SK-N-SH (cell line): Measurements from ENCODE around the gene CEP250. TPM values are rescaled to one million over a fixed set of nuclear protein-coding genes. Genes with fewer than 3 reads are reported as not detected.

ENCODE experiments used
- CTCF ChIA-PET: fragments of 300-600, 350-600 bp; formaldehyde crosslinking; extraction: SDS; loops from one replicate; lab custom pipeline; 2021; lab: Yijun Ruan, JAX
- POLR2A ChIA-PET: fragments of 350-600 bp; sonication (Branson Sonifier 250); formaldehyde crosslinking; extraction: SDS; loops from one replicate; lab custom pipeline; 2020; ENCODE audit warnings: antibody characterized with exemption, inconsistent platforms; lab: Yijun Ruan, JAX
- DNase-seq: peaks from one replicate; pipeline ENCODE4 v3.0.0; 2012
- H2AFZ ChIP-seq: fragments of 200-600 bp; sonication (generic); 2 replicates; pipeline ENCODE4 v1.8.1; 2016; ENCODE audit warnings: antibody characterized with exemption, mild to moderate bottlenecking, low read depth
- H3F3A ChIP-seq: fragments of 200-600 bp; sonication (generic); replicated peaks from 2 replicates; pipeline ENCODE3; 2016; ENCODE audit warnings: antibody characterized with exemption, mild to moderate bottlenecking; ENCODE audit not compliant: insufficient read depth
- H3K27ac ChIP-seq, 2 experiments: fragments of 200-500 bp in 1 of 2; fragments of 200-600 bp in 1 of 2; sonication (Bioruptor generic) in 1 of 2; sonication (generic), shearing (Covaris generic) in 1 of 2; 2 replicates each; pipeline versions ENCODE4 v1.5.1 to v1.6.1; 2014 to 2016; ENCODE audit warnings: low read depth in 2 of 2, inconsistent platforms in 1 of 2, low read length in 1 of 2, mild to moderate bottlenecking in 1 of 2, mixed read lengths in 1 of 2
- H3K27me3 ChIP-seq: fragments of 200-600 bp; sonication (generic), shearing (Covaris generic); 2 replicates; pipeline ENCODE4 v1.6.1; 2016; ENCODE audit warnings: mixed run types; ENCODE audit not compliant: insufficient read depth
- H3K36me3 ChIP-seq, 2 experiments: fragments of 200-500 bp in 1 of 2; fragments of 200-600 bp in 1 of 2; sonication (Bioruptor generic) in 1 of 2; sonication (generic) in 1 of 2; replicated peaks in 1 of 2; 2 replicates each; pipeline versions ENCODE3 to v1.5.1; 2014 to 2016; ENCODE audit warnings: low read length in 1 of 2, mild to moderate bottlenecking in 1 of 2; ENCODE audit not compliant: insufficient read depth in 2 of 2, control insufficient read depth in 1 of 2
- H3K4me1 ChIP-seq, 2 experiments: fragments of 200-500 bp in 1 of 2; fragments of 200-600 bp in 1 of 2; sonication (Bioruptor generic) in 1 of 2; sonication (generic), shearing (Covaris generic) in 1 of 2; 2 replicates each; pipeline versions ENCODE4 v1.5.1 to v1.6.1; 2014 to 2016; ENCODE audit warnings: low read depth in 1 of 2, low read length in 1 of 2, mixed run types in 1 of 2; ENCODE audit not compliant: insufficient read depth in 2 of 2, control insufficient read depth in 1 of 2
- H3K4me2 ChIP-seq: fragments of 200-600 bp; sonication (generic), shearing (Covaris generic); 2 replicates; pipeline ENCODE4 v1.6.1; 2017; ENCODE audit warnings: mixed run types
- H3K4me3 ChIP-seq, 2 experiments: fragments of 200-500 bp in 1 of 2; fragments of 200-600 bp in 1 of 2; sonication (Bioruptor generic) in 1 of 2; sonication (generic), shearing (Covaris generic) in 1 of 2; 2 replicates each; pipeline versions ENCODE4 v1.5.1 to v1.8.1; 2014 to 2016; ENCODE audit warnings: low read depth in 2 of 2, inconsistent platforms in 1 of 2, low read length in 1 of 2, mild to moderate bottlenecking in 1 of 2, mixed read lengths in 1 of 2, moderate library complexity in 1 of 2
- H3K79me2 ChIP-seq: fragments of 200-600 bp; sonication (generic); 2 replicates; pipeline ENCODE4 v1.8.1; 2017; ENCODE audit warnings: mild to moderate bottlenecking; ENCODE audit not compliant: insufficient read depth
- H3K9ac ChIP-seq: fragments of 200-600 bp; sonication (generic); 2 replicates; pipeline ENCODE4 v1.6.1; 2017; ENCODE audit warnings: mixed run types
- H3K9me2 ChIP-seq: fragments of 200-600 bp; sonication (generic); 2 replicates; pipeline ENCODE4 v1.6.1; 2017; ENCODE audit warnings: mixed run types
- H3K9me3 ChIP-seq: fragments of 200-600 bp; sonication (generic); 2 replicates; pipeline ENCODE4 v1.6.1; 2017; ENCODE audit warnings: mixed run types, mild to moderate bottlenecking, moderate library complexity
- H4K20me1 ChIP-seq: fragments of 200-600 bp; sonication (generic); 2 replicates; pipeline ENCODE4 v1.6.1; 2017; ENCODE audit warnings: mild to moderate bottlenecking, mixed run types; ENCODE audit not compliant: insufficient read depth
- EZH2phosphoT487 ChIP-seq: fragments of 200-600 bp; sonication (generic); IDR thresholded peaks from 2 replicates; pipeline ENCODE4 v1.6.1; 2017; ENCODE audit warnings: low read depth, mixed run types, mild to moderate bottlenecking, antibody characterized with exemption, moderate library complexity, borderline replicate concordance
- FOSL2 ChIP-seq: IDR thresholded peaks from 2 replicates; pipeline ENCODE4 v1.4.0; 2012; ENCODE audit warnings: low read depth, mild to moderate bottlenecking, moderate library complexity, borderline replicate concordance
- FOXM1 ChIP-seq: IDR thresholded peaks from 2 replicates; pipeline ENCODE4 v1.4.0; 2012; ENCODE audit warnings: low read depth, mild to moderate bottlenecking
- GABPA ChIP-seq: IDR thresholded peaks from 2 replicates; pipeline ENCODE4 v1.4.0; 2012; ENCODE audit warnings: low read depth, mild to moderate bottlenecking
- JUND ChIP-seq: IDR thresholded peaks from 2 replicates; pipeline ENCODE4 v1.4.0; 2012
- MAX ChIP-seq: IDR thresholded peaks from 2 replicates; pipeline ENCODE4 v1.4.0; 2012; ENCODE audit warnings: low read depth
- MEF2A ChIP-seq: IDR thresholded peaks from 2 replicates; pipeline ENCODE4 v1.4.0; 2012; ENCODE audit warnings: low read depth, borderline replicate concordance
- MXI1 ChIP-seq: IDR thresholded peaks from 2 replicates; pipeline ENCODE4 v1.6.1; 2012; ENCODE audit warnings: mild to moderate bottlenecking, low read depth, low read length, improper control_type of control experiment
- NFIC ChIP-seq: IDR thresholded peaks from 2 replicates; pipeline ENCODE4 v1.4.0; 2012; ENCODE audit warnings: borderline replicate concordance
- NRF1 ChIP-seq: IDR thresholded peaks from 2 replicates; pipeline ENCODE4 v1.6.1; 2012; ENCODE audit warnings: low read depth, mild to moderate bottlenecking, low read length
- RFX5 ChIP-seq: IDR thresholded peaks from 2 replicates; pipeline ENCODE4 v1.6.1; 2012; ENCODE audit warnings: mild to moderate bottlenecking, improper control_type of control experiment, low read length
- RXRA ChIP-seq: IDR thresholded peaks from 2 replicates; pipeline ENCODE4 v1.4.0; 2012; ENCODE audit warnings: low read depth, mild to moderate bottlenecking, borderline replicate concordance
- SMC3 ChIP-seq: IDR thresholded peaks from 2 replicates; pipeline ENCODE4 v1.6.1; 2012; ENCODE audit warnings: low read depth, low read length, improper control_type of control experiment
- TAF1 ChIP-seq: IDR thresholded peaks from 2 replicates; pipeline ENCODE4 v1.6.1; 2012; ENCODE audit warnings: low read depth, mild to moderate bottlenecking, low read length, moderate library complexity, borderline replicate concordance
- TEAD4 ChIP-seq: IDR thresholded peaks from 2 replicates; pipeline ENCODE4 v1.4.0; 2012; ENCODE audit warnings: mild to moderate bottlenecking, borderline replicate concordance; ENCODE audit not compliant: insufficient read depth
- WGBS: methylation state at CpG from one replicate; pipeline ENCODE4 v1.1.6; 2017; ENCODE audit warnings: low lambda C conversion rate; 5-methylcytosine and 5-hydroxymethylcytosine counted together
- polyA plus RNA-seq, 3 experiments: library from polyadenylated mRNA; depleted of rRNA; stranded (reverse); fragments of >200 nt; gene quantifications; 2 replicates each; pipeline ENCODE4 v1.2.3, GENCODE V29; 2012
- TF ChIP-seq, protein P1 (sequence below): fragments of 200-600 bp; sonication (generic); IDR thresholded peaks from 2 replicates; pipeline ENCODE4 v1.6.1; 2017; ENCODE audit warnings: antibody characterized with exemption, mild to moderate bottlenecking, moderate library complexity
- TF ChIP-seq, protein P2 (sequence below): IDR thresholded peaks from 2 replicates; pipeline ENCODE4 v1.6.1; 2012; ENCODE audit warnings: mild to moderate bottlenecking, low read depth, low read length, moderate library complexity
- TF ChIP-seq, protein P3 (sequence below): fragments of 150-350 bp; IDR thresholded peaks from 2 replicates; pipeline ENCODE4 v1.6.1; 2017; ENCODE audit warnings: antibody characterized with exemption, low read length, low read depth, borderline replicate concordance
- TF ChIP-seq, protein P4 (sequence below): IDR thresholded peaks from 2 replicates; pipeline ENCODE4 v1.4.0; 2012; ENCODE audit warnings: low read depth, borderline replicate concordance

The CEP250 gene
- polyA plus RNA-seq, 1 of the 3 experiments (the other 2 are of a cell fraction): 13.3 TPM

- Histone ChIP-seq H3K9ac (no peak overlapping the region), H4K20me1 (no peaks in the 10 kb centered on the region), H3K4me3 (no peak overlapping the region), H3K27ac (no peak overlapping the region), H3F3A (no peaks in the 10 kb centered on the region), H3K27me3 (no peaks in the 10 kb centered on the region), H3K36me3 (no peaks in the 10 kb centered on the region), H3K9me3 (no peaks in the 10 kb centered on the region), H3K4me1 (peaks cover 0 to under 1% of the 10 kb centered on the region in 2 experiments; a peak in 1 of 4 replicates), H3K4me2 (no peak overlapping the region), H3K79me2 (no peaks in the 10 kb centered on the region), H3K9me2 (no peaks in the 10 kb centered on the region), H2AFZ (no peak overlapping the region)
- POLR2A ChIA-PET: no interaction called here
- CTCF ChIA-PET: no interaction called here
- TF ChIP-seq RFX5 (no peak), RXRA (no peak), MXI1 (no peak), MAX (no peak), EZH2phosphoT487 (no peak), TAF1 (no peak), FOXM1 (no peak), NRF1 (no peak), MEF2A (no peak), NFIC (no peak)
- TF ChIP-seq, protein P1, sequence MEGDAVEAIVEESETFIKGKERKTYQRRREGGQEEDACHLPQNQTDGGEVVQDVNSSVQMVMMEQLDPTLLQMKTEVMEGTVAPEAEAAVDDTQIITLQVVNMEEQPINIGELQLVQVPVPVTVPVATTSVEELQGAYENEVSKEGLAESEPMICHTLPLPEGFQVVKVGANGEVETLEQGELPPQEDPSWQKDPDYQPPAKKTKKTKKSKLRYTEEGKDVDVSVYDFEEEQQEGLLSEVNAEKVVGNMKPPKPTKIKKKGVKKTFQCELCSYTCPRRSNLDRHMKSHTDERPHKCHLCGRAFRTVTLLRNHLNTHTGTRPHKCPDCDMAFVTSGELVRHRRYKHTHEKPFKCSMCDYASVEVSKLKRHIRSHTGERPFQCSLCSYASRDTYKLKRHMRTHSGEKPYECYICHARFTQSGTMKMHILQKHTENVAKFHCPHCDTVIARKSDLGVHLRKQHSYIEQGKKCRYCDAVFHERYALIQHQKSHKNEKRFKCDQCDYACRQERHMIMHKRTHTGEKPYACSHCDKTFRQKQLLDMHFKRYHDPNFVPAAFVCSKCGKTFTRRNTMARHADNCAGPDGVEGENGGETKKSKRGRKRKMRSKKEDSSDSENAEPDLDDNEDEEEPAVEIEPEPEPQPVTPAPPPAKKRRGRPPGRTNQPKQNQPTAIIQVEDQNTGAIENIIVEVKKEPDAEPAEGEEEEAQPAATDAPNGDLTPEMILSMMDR: no peak
- WGBS: 64% methylated on average over 2 of the region's 2 CpGs
- no peak for DNase-seq
These were observed 22.1 kb upstream of the CEP250 start for GRCh38 chr20:35433337-35433736.

GRCh38 chr20:35434085-35435005, 21.1 kb upstream of the CEP250 start:
- no peaks in the 10 kb centered on the region for H4K20me1 ChIP-seq
- no peaks in the 10 kb centered on the region for H3F3A ChIP-seq
- no peak overlapping the region for H3K27ac ChIP-seq
- 88% methylated on average over 23 of the region's 53 CpGs for WGBS
- DNase-seq: no peak
- no peak overlapping the region for H2AFZ ChIP-seq
- H3K4me1 ChIP-seq: peaks cover 0 to 3% of the 10 kb centered on the region in 2 experiments; a peak in 1 of 4 replicates
- CTCF ChIA-PET: interaction anchor here (1.8 to 17.1 kb wide), 3 partner anchors 10 to 131 kb away, joined by 8 to 323 read pairs (median 24); no protein-coding TSS in a partner anchor
- H3K79me2 ChIP-seq: no peaks in the 10 kb centered on the region
- no peaks in the 10 kb centered on the region for H3K27me3 ChIP-seq
- H3K4me2 ChIP-seq: no peak overlapping the region
- TF ChIP-seq RFX5 (no peak), TEAD4 (no peak), GABPA (no peak), JUND (no peak), MXI1 (no peak), SMC3 (no peak), EZH2phosphoT487 (no peak), FOSL2 (no peak)
- TF ChIP-seq, protein P2, sequence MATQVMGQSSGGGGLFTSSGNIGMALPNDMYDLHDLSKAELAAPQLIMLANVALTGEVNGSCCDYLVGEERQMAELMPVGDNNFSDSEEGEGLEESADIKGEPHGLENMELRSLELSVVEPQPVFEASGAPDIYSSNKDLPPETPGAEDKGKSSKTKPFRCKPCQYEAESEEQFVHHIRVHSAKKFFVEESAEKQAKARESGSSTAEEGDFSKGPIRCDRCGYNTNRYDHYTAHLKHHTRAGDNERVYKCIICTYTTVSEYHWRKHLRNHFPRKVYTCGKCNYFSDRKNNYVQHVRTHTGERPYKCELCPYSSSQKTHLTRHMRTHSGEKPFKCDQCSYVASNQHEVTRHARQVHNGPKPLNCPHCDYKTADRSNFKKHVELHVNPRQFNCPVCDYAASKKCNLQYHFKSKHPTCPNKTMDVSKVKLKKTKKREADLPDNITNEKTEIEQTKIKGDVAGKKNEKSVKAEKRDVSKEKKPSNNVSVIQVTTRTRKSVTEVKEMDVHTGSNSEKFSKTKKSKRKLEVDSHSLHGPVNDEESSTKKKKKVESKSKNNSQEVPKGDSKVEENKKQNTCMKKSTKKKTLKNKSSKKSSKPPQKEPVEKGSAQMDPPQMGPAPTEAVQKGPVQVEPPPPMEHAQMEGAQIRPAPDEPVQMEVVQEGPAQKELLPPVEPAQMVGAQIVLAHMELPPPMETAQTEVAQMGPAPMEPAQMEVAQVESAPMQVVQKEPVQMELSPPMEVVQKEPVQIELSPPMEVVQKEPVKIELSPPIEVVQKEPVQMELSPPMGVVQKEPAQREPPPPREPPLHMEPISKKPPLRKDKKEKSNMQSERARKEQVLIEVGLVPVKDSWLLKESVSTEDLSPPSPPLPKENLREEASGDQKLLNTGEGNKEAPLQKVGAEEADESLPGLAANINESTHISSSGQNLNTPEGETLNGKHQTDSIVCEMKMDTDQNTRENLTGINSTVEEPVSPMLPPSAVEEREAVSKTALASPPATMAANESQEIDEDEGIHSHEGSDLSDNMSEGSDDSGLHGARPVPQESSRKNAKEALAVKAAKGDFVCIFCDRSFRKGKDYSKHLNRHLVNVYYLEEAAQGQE: no peak
- TF ChIP-seq, protein P3, sequence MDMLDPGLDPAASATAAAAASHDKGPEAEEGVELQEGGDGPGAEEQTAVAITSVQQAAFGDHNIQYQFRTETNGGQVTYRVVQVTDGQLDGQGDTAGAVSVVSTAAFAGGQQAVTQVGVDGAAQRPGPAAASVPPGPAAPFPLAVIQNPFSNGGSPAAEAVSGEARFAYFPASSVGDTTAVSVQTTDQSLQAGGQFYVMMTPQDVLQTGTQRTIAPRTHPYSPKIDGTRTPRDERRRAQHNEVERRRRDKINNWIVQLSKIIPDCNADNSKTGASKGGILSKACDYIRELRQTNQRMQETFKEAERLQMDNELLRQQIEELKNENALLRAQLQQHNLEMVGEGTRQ: no peak
- TF ChIP-seq, protein P4, sequence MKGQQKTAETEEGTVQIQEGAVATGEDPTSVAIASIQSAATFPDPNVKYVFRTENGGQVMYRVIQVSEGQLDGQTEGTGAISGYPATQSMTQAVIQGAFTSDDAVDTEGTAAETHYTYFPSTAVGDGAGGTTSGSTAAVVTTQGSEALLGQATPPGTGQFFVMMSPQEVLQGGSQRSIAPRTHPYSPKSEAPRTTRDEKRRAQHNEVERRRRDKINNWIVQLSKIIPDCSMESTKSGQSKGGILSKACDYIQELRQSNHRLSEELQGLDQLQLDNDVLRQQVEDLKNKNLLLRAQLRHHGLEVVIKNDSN: no peak
- no peaks in the 10 kb centered on the region for H3K9me2 ChIP-seq
- H3K36me3 ChIP-seq: no peaks in the 10 kb centered on the region
- POLR2A ChIA-PET: no interaction called here
- H3K9me3 ChIP-seq: no peaks in the 10 kb centered on the region
- no peak overlapping the region for H3K9ac ChIP-seq
- H3K4me3 ChIP-seq: no peak overlapping the region
